ENCODE data around the gene SPATC1L.

DNA sequence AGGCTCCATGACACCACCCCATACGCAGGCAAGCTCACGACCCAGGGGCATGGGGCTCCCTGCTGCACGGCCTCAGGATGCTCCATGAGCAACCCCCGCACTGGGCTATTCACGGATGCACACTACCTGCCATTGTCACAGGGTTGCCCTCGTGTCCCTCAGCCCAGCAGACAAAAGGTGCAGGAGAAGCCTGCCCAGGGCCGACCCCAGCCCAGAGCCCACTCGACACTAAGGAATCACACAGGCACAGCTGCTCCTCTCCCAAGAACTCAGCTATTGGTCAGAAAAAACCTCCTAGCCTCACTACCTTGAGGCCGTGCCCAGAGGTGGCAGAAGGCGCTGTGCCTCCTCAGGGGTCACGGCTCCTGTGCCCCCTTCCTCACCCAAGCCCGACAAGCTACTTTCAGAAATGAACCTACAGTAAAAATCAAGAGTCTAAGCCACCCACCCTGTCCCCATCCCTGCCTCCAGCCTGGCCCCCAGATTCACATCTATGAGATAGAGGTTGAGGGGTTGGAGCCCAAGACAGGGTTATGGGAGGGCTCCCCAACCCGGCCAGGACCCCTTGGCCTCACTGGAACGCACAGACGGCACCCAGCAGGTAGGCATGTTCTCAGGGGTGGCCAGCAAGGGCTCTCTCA is 6.4 kb upstream of the SPATC1L start:
- TF ChIP-seq, protein P1, sequence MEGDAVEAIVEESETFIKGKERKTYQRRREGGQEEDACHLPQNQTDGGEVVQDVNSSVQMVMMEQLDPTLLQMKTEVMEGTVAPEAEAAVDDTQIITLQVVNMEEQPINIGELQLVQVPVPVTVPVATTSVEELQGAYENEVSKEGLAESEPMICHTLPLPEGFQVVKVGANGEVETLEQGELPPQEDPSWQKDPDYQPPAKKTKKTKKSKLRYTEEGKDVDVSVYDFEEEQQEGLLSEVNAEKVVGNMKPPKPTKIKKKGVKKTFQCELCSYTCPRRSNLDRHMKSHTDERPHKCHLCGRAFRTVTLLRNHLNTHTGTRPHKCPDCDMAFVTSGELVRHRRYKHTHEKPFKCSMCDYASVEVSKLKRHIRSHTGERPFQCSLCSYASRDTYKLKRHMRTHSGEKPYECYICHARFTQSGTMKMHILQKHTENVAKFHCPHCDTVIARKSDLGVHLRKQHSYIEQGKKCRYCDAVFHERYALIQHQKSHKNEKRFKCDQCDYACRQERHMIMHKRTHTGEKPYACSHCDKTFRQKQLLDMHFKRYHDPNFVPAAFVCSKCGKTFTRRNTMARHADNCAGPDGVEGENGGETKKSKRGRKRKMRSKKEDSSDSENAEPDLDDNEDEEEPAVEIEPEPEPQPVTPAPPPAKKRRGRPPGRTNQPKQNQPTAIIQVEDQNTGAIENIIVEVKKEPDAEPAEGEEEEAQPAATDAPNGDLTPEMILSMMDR (IDR thresholded peaks at IDR 0.05) = no peak
- no peak for TF ChIP-seq POLR2AphosphoS5 (IDR thresholded peaks at IDR 0.05)
